Lower leg skin (tissue), 3 donors: ENCODE measurements around the gene POSTN.

Experiments used
- CTCF ChIP-seq, 3 donors: fragments of 450-650 bp; IDR thresholded peaks; one replicate each; pipeline ENCODE4 v1.5.1; 2016; ENCODE audit warnings: antibody characterized with exemption in 3 of 3, mild to moderate bottlenecking in 3 of 3, moderate library complexity in 2 of 3
- POLR2A ChIP-seq, 2 donors: fragments of 450-650 bp; IDR thresholded peaks; one replicate each; pipeline ENCODE4 v1.6.1; 2016 to 2017; ENCODE audit warnings: antibody characterized with exemption in 2 of 2, mild to moderate bottlenecking in 1 of 2, moderate library complexity in 1 of 2

GRCh38 chr13:37576601-37577000 is 22.0 kb downstream of the POSTN start:
- TF ChIP-seq CTCF (IDR thresholded peaks at IDR 0.05): no peak
- no peak for TF ChIP-seq POLR2A (IDR thresholded peaks at IDR 0.05)
